ENCODE data around the gene SFXN5. TPM values are rescaled to one million over a fixed set of nuclear protein-coding genes. Genes with fewer than 3 reads are reported as not detected.

SFXN5 gene
- total and polyA plus RNA-seq, 2 of the 8 experiments (the other 6 are each of a cell fraction or from before 2014, with no cell fraction given): 29.3 to 33.1 TPM

- TF ChIP-seq SP4 (IDR thresholded peaks at IDR 0.05; ENCODE audit: low read length) (no peak), RBBP5 (IDR thresholded peaks at IDR 0.05; ENCODE audit: borderline replicate concordance, low read depth, low read length) (no peak), BRCA1 (IDR thresholded peaks at IDR 0.05; ENCODE audit: low read depth, low read length) (no peak), NANOG (IDR thresholded peaks at IDR 0.05; ENCODE audit: insufficient read depth, low read depth, low read length, poor library complexity, severe bottlenecking) (no peak)
These were observed 62.8 kb downstream of the SFXN5 start (continued) for GRCh38 chr2:73008766-73009135.
